Measurements from ENCODE around the gene ANKLE2. TPM values are rescaled to one million over a fixed set of nuclear protein-coding genes. Genes with fewer than 3 reads are reported as not detected.

ANKLE2 gene
- total RNA-seq, 4 donors from 2014 or later: 29.6 to 44.9 (median 34.6) TPM

DNA sequence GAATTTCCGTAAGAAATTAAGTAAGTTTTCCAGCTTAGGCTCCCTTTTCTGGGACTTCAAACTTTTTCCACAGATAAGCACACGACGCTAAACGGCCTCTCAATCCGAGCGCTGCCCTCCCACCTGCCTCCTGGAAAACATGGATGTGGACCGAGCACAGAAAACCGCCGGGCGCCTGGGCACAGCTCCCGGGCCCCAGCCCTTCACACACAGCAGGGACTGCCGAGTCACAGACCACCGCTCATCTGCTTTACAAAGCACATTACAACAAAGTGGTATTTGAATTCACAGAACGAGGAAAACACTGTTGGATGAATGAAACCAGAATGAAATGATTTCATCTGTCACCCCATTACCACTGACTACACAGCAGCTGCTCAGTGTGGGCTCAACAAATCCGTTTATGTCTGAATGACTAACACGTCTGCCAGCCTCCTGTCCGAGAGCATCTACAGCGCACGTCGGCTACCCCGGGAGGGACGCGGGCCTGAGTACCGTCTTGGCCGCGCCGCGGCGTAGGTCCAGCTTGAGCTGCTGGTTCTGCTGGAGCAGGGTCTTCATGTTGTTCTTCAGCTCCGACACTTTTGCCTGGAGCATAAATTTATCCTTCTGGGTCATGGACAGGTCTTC, 13.1 kb upstream of the ANKLE2 start:
- DNase-seq: no peak
- no peak for TF ChIP-seq POLR2A (IDR thresholded peaks at IDR 0.05)
- TF ChIP-seq, protein P1, sequence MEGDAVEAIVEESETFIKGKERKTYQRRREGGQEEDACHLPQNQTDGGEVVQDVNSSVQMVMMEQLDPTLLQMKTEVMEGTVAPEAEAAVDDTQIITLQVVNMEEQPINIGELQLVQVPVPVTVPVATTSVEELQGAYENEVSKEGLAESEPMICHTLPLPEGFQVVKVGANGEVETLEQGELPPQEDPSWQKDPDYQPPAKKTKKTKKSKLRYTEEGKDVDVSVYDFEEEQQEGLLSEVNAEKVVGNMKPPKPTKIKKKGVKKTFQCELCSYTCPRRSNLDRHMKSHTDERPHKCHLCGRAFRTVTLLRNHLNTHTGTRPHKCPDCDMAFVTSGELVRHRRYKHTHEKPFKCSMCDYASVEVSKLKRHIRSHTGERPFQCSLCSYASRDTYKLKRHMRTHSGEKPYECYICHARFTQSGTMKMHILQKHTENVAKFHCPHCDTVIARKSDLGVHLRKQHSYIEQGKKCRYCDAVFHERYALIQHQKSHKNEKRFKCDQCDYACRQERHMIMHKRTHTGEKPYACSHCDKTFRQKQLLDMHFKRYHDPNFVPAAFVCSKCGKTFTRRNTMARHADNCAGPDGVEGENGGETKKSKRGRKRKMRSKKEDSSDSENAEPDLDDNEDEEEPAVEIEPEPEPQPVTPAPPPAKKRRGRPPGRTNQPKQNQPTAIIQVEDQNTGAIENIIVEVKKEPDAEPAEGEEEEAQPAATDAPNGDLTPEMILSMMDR (IDR thresholded peaks at IDR 0.05 in 4 of 5, conservative IDR thresholded peaks at IDR 0.05 in 1 of 5): no peak
- no peak for ATAC-seq
- in situ Hi-C loops (cut with MboI; ENCODE audit: low sequenced_read_pairs in 4 of 4): no loop called here
- Histone ChIP-seq H3K4me3 (no peak overlapping the region), H3K27ac (no peak overlapping the region), H3K4me1 (peaks cover 8 to 9% of the 10 kb centered on the region in 2 donors), H3K9me3 (no peaks in the 10 kb centered on the region), H3K36me3 (peaks cover 0 to 73% of the 10 kb centered on the region in 2 donors), H3K27me3 (no peaks in the 10 kb centered on the region)
- intact Hi-C loops (cut with DNase I; ENCODE audit: low total_unique reads): no loop called here

GRCh38 chr12:132774159-132774558, 12.5 kb upstream of the ANKLE2 start:
- Histone ChIP-seq H3K4me3 (no peak overlapping the region), H3K9me3 (no peaks in the 10 kb centered on the region), H3K27ac (no peak overlapping the region), H3K36me3 (peaks cover 0 to 67% of the 10 kb centered on the region in 2 donors), H3K4me1 (peaks cover 8 to 9% of the 10 kb centered on the region in 2 donors), H3K27me3 (no peaks in the 10 kb centered on the region)
- DNase-seq (no peak), ATAC-seq (no peak)
- TF ChIP-seq, protein P1 (IDR thresholded peaks at IDR 0.05 in 4 of 5, conservative IDR thresholded peaks at IDR 0.05 in 1 of 5): no peak
- TF ChIP-seq POLR2A (IDR thresholded peaks at IDR 0.05): no peak
- intact Hi-C loops (cut with DNase I; ENCODE audit: low total_unique reads): no loop called here
- in situ Hi-C loops (cut with MboI; ENCODE audit: low sequenced_read_pairs in 4 of 4): no loop called here

GRCh38 chr12:132773077-132773955, 11.7 kb upstream of the ANKLE2 start:
- DNase-seq: no peak
- intact Hi-C loops (cut with DNase I; ENCODE audit: low total_unique reads) (no loop called here), in situ Hi-C loops (cut with MboI; ENCODE audit: low sequenced_read_pairs in 4 of 4) (no loop called here)
- Histone ChIP-seq H3K4me3 (no peak overlapping the region), H3K9me3 (no peaks in the 10 kb centered on the region), H3K27ac (no peak overlapping the region), H3K36me3 (peaks cover 0 to 60% of the 10 kb centered on the region in 2 donors), H3K27me3 (no peaks in the 10 kb centered on the region), H3K4me1 (peaks cover 9 to 12% of the 10 kb centered on the region in 2 donors)
- ATAC-seq: no peak
- TF ChIP-seq, protein P1 (IDR thresholded peaks at IDR 0.05 in 4 of 5, conservative IDR thresholded peaks at IDR 0.05 in 1 of 5): no peak
- TF ChIP-seq POLR2A (IDR thresholded peaks at IDR 0.05): no peak

GRCh38 chr12:132772606-132773005, 11.0 kb upstream of the ANKLE2 start:
- Histone ChIP-seq H3K4me3 (no peak overlapping the region), H3K27me3 (no peaks in the 10 kb centered on the region), H3K27ac (no peak overlapping the region), H3K36me3 (peaks cover 0 to 53% of the 10 kb centered on the region in 2 donors), H3K9me3 (no peaks in the 10 kb centered on the region), H3K4me1 (peaks cover 9 to 12% of the 10 kb centered on the region in 2 donors)
- in situ Hi-C loops (cut with MboI; ENCODE audit: low sequenced_read_pairs in 4 of 4): no loop called here
- intact Hi-C loops (cut with DNase I; ENCODE audit: low total_unique reads): no loop called here
- no peak for ATAC-seq
- TF ChIP-seq POLR2A (IDR thresholded peaks at IDR 0.05): no peak
- TF ChIP-seq, protein P1 (IDR thresholded peaks at IDR 0.05 in 4 of 5, conservative IDR thresholded peaks at IDR 0.05 in 1 of 5): no peak
- DNase-seq: no peak

Data from gastrocnemius medialis (tissue), 4 donors.